ENCODE results near the gene PTPRB. TPM values are rescaled to one million over a fixed set of nuclear protein-coding genes. Genes with fewer than 3 reads are reported as not detected.

PTPRB gene
- total RNA-seq, 1 donor from 2014 or later, result 1.9 TPM

- Mint-ChIP-seq H3K9me3 (no peaks in the 10 kb centered on the region), H3K36me3 (no peaks in the 10 kb centered on the region), H3K27me3 (ENCODE audit: low read depth) (peaks cover 8% of the 10 kb centered on the region), H3K4me1 (peaks cover 7% of the 10 kb centered on the region), H3K27ac (no peak overlapping the region), H3K4me3 (no peak overlapping the region)
- no peak for TF ChIP-seq CTCF (IDR thresholded peaks at IDR 0.05; ENCODE audit: unreplicated experiment)
- no peak for DNase-seq (ENCODE audit: low spot score in 2 of 2, unreplicated experiment in 2 of 2)
These were observed 87.7 kb downstream of the PTPRB start for GRCh38 chr12:70549340-70550179.

- no peak for DNase-seq (ENCODE audit: low spot score in 2 of 2, unreplicated experiment in 2 of 2)
- H3K27me3 Mint-ChIP-seq (ENCODE audit: low read depth), result peaks cover 3% of the 10 kb centered on the region
These were observed 93.8 kb downstream of the PTPRB start for GRCh38 chr12:70543444-70543843.

GRCh38 chr12:70540996-70541395, 96.2 kb downstream of the PTPRB start:
- Mint-ChIP-seq H3K9me3 (no peaks in the 10 kb centered on the region), H3K27ac (no peak overlapping the region), H3K36me3 (no peaks in the 10 kb centered on the region), H3K4me1 (peaks cover 12% of the 10 kb centered on the region), H3K27me3 (ENCODE audit: low read depth) (no peaks in the 10 kb centered on the region), H3K4me3 (no peak overlapping the region)
- DNase-seq (ENCODE audit: low spot score in 2 of 2, unreplicated experiment in 2 of 2), result no peak
- no peak for TF ChIP-seq CTCF (IDR thresholded peaks at IDR 0.05; ENCODE audit: unreplicated experiment)

More at GRCh38 chr12:70543444-70543843, 93.8 kb downstream of the PTPRB start:
- H3K27ac Mint-ChIP-seq, result no peak overlapping the region
- no peaks in the 10 kb centered on the region for H3K36me3 Mint-ChIP-seq
- peaks cover 12% of the 10 kb centered on the region for H3K4me1 Mint-ChIP-seq
- no peaks in the 10 kb centered on the region for H3K9me3 Mint-ChIP-seq
- no peak for TF ChIP-seq CTCF (IDR thresholded peaks at IDR 0.05; ENCODE audit: unreplicated experiment)
- H3K4me3 Mint-ChIP-seq, result no peak overlapping the region

- TF ChIP-seq CTCF (IDR thresholded peaks at IDR 0.05; ENCODE audit: unreplicated experiment), result no peak
- H3K9me3 Mint-ChIP-seq, result peaks cover 7% of the 10 kb centered on the region
- H3K27me3 Mint-ChIP-seq (ENCODE audit: low read depth), result no peaks in the 10 kb centered on the region
- no peak for DNase-seq (ENCODE audit: low spot score in 2 of 2, unreplicated experiment in 2 of 2)
- peaks cover 7% of the 10 kb centered on the region for H3K4me1 Mint-ChIP-seq
- H3K36me3 Mint-ChIP-seq, result no peaks in the 10 kb centered on the region
- no peak overlapping the region for H3K27ac Mint-ChIP-seq
- H3K4me3 Mint-ChIP-seq, result no peak overlapping the region
These were observed 100.6 kb downstream of the PTPRB start for GRCh38 chr12:70536650-70537049.

GRCh38 chr12:70535896-70536374, 101.3 kb downstream of the PTPRB start:
- Mint-ChIP-seq H3K27me3 (ENCODE audit: low read depth) (no peaks in the 10 kb centered on the region), H3K4me3 (no peak overlapping the region), H3K27ac (no peak overlapping the region), H3K9me3 (peaks cover 7% of the 10 kb centered on the region), H3K4me1 (peaks cover 7% of the 10 kb centered on the region), H3K36me3 (no peaks in the 10 kb centered on the region)
- DNase-seq (ENCODE audit: low spot score in 2 of 2, unreplicated experiment in 2 of 2), result no peak
- TF ChIP-seq CTCF (IDR thresholded peaks at IDR 0.05; ENCODE audit: unreplicated experiment), result no peak
